Activated effector memory CD4-positive, alpha-beta T cell treated with Interleukin-2 at 50 U/mL for 16 hours (primary cell): ENCODE results near the gene CYP19A1.

Experiments
- DNase-seq: peaks from one replicate; pipeline ENCODE4 v3.0.0-alpha.2; 2020

Gene CYP19A1

GRCh38 chr15:51356983-51357382, 18.6 kb upstream of the CYP19A1 start:
- no peak for DNase-seq

- no peak for DNase-seq
These were observed 17.8 kb upstream of the CYP19A1 start for GRCh38 chr15:51356147-51356546.

GRCh38 chr15:51355096-51355495, 16.7 kb upstream of the CYP19A1 start:
- DNase-seq = no peak

- no peak for DNase-seq
These were observed 15.6 kb upstream of the CYP19A1 start for GRCh38 chr15:51353976-51354375.

- DNase-seq = no peak
These were observed 12.3 kb upstream of the CYP19A1 start for GRCh38 chr15:51350723-51351122.

GRCh38 chr15:51349156-51349844, 10.9 kb upstream of the CYP19A1 start:
- DNase-seq = no peak

- DNase-seq = no peak
These were observed 10.3 kb upstream of the CYP19A1 start for GRCh38 chr15:51348688-51349087.

GRCh38 chr15:51346136-51346535, 7.7 kb upstream of the CYP19A1 start:
- no peak for DNase-seq

GRCh38 chr15:51343466-51343865, 5.1 kb upstream of the CYP19A1 start:
- no peak for DNase-seq

- DNase-seq = no peak
These were observed 4.0 kb upstream of the CYP19A1 start for GRCh38 chr15:51342227-51342999.

GRCh38 chr15:51341366-51342226, 3.2 kb upstream of the CYP19A1 start, which contains the start of gene GLDN:
TSS of gene GLDN (plus strand) at chr15:51341655. CDS start at chr15:51341685, 30 bp downstream.
- DNase-seq = no peak

GRCh38 chr15:51335538-51336410, 2.6 kb downstream of the CYP19A1 start:
- no peak for DNase-seq

- no peak for DNase-seq
These were observed 3.3 kb downstream of the CYP19A1 start for GRCh38 chr15:51335087-51335486.

- DNase-seq = no peak
These were observed 4.4 kb downstream of the CYP19A1 start for GRCh38 chr15:51334011-51334451.

GRCh38 chr15:51333571-51333970, 4.8 kb downstream of the CYP19A1 start:
- DNase-seq = no peak

- no peak for DNase-seq
These were observed 5.9 kb downstream of the CYP19A1 start for GRCh38 chr15:51332206-51333147.

GRCh38 chr15:51331141-51331540, 7.3 kb downstream of the CYP19A1 start:
- no peak for DNase-seq

GRCh38 chr15:51328926-51329325, 9.5 kb downstream of the CYP19A1 start:
- no peak for DNase-seq

GRCh38 chr15:51327081-51327480, 11.3 kb downstream of the CYP19A1 start:
- no peak for DNase-seq

GRCh38 chr15:51325167-51325566, 13.2 kb downstream of the CYP19A1 start:
- DNase-seq = no peak

- DNase-seq = no peak
These were observed 14.6 kb downstream of the CYP19A1 start for GRCh38 chr15:51323749-51324148.
